ENCODE results near the gene GPR84.
A peak's percentile ranks its signal among the peaks of the same experiment; 100 is the strongest.
"Not testable (repeated sequence)": the region's sequence is repeated elsewhere in the genome, so short reads cannot be mapped to it uniquely, and the experiment has no call there.

The GPR84 gene

GRCh38 chr12:54355104-54355815, 9.0 kb downstream of the GPR84 start:
- 50 to 53% methylated on average over 6 of the region's 6 CpGs for WGBS, 2 experiments
- Histone ChIP-seq H3K9me3 (ENCODE audit: control insufficient read depth, low read length) (no peaks in the 10 kb centered on the region), H3K36me3 (ENCODE audit: control insufficient read depth, insufficient read depth, low read length) (no peaks in the 10 kb centered on the region), H3K4me1 (ENCODE audit: control insufficient read depth, insufficient read depth, low read length) (peaks cover 87% of the 10 kb centered on the region), H3K27ac (ENCODE audit: insufficient read depth, low read depth, low read length, poor library complexity, severe bottlenecking) (peak overlapping the region; percentile 92), H3K27me3 (ENCODE audit: control insufficient read depth, insufficient read depth, low read length, poor library complexity, severe bottlenecking) (no peaks in the 10 kb centered on the region), H3K4me3 (ENCODE audit: insufficient read depth, low read depth, low read length) (peak overlapping the region; percentile 2)

DNA sequence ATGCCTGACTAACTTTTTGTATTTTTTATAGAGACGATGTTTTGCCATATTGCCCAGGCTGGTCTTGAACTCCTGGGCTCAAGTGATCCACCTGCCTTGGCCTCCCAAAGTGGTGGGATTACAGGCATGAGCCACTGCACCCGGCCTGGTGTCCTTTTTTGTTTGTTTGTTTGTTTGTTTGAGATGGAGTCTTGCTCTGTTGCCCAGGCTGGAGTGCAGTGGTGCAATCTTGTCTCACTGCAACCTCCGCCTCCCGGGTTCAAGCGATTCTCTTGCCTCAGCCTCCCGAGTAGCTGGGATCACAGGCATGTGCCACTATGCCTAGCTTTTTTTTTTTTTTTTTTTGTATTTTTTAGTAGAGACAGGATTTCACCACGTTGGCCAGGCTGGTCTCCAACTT, 10.0 kb downstream of the GPR84 start:
- H3K27me3 ChIP-seq (ENCODE audit: control insufficient read depth, insufficient read depth, low read length, poor library complexity, severe bottlenecking); H3K27ac ChIP-seq (ENCODE audit: insufficient read depth, low read depth, low read length, poor library complexity, severe bottlenecking); H3K36me3 ChIP-seq (ENCODE audit: control insufficient read depth, insufficient read depth, low read length); H3K9me3 ChIP-seq (ENCODE audit: control insufficient read depth, low read length); H3K4me3 ChIP-seq (ENCODE audit: insufficient read depth, low read depth, low read length): not testable (repeated sequence)
- 81 to 86% methylated on average over 7 of the region's 7 CpGs for WGBS, 2 experiments
- H3K4me1 ChIP-seq (ENCODE audit: control insufficient read depth, insufficient read depth, low read length): peaks cover 88% of the 10 kb centered on the region

GRCh38 chr12:54352891-54353874, 11.1 kb downstream of the GPR84 start:
- Histone ChIP-seq H3K4me3 (ENCODE audit: insufficient read depth, low read depth, low read length) (peak overlapping the region; percentile 25), H3K27me3 (ENCODE audit: control insufficient read depth, insufficient read depth, low read length, poor library complexity, severe bottlenecking) (no peaks in the 10 kb centered on the region), H3K36me3 (ENCODE audit: control insufficient read depth, insufficient read depth, low read length) (peaks cover 4% of the 10 kb centered on the region), H3K27ac (ENCODE audit: insufficient read depth, low read depth, low read length, poor library complexity, severe bottlenecking) (peak overlapping the region; percentile 92), H3K4me1 (ENCODE audit: control insufficient read depth, insufficient read depth, low read length) (peaks cover 94% of the 10 kb centered on the region), H3K9me3 (ENCODE audit: control insufficient read depth, low read length) (no peaks in the 10 kb centered on the region)
- WGBS, 2 experiments: 14 to 23% methylated on average over 1 of the region's 1 CpG

DNA sequence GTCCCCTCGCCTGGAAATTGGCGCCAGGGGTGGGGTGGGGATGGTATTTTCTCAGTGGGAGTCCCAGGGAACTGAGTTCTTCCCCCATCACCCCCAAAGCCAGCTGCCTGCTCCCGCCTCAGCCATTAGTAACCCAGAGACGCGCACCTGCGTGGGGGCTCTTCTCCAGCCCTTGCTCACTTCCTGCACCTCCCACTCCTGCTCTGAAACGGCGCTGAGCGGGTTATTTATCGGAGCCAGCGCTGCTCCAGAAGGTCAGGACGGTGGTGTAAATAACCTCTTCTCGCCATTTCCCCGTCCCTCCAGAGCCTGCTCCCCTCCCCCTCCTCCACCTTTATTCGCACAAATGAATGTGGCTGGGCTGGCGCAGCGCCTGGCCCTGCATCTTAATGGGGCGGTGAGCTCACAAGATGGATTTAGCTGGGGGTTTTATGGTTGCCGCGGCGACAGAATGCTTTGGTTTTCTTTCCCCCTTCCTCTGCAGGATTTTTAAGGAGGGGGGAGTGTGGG, 12.2 kb downstream of the GPR84 start:
- H3K9me3 ChIP-seq (ENCODE audit: control insufficient read depth, low read length): no peaks in the 10 kb centered on the region
- no peaks in the 10 kb centered on the region for H3K27me3 ChIP-seq (ENCODE audit: control insufficient read depth, insufficient read depth, low read length, poor library complexity, severe bottlenecking)
- H3K4me3 ChIP-seq (ENCODE audit: insufficient read depth, low read depth, low read length): peak overlapping the region; percentile 25
- H3K36me3 ChIP-seq (ENCODE audit: control insufficient read depth, insufficient read depth, low read length): peaks cover 9% of the 10 kb centered on the region
- H3K27ac ChIP-seq (ENCODE audit: insufficient read depth, low read depth, low read length, poor library complexity, severe bottlenecking): peak overlapping the region; percentile 92
- H3K4me1 ChIP-seq (ENCODE audit: control insufficient read depth, insufficient read depth, low read length): peaks cover 83% of the 10 kb centered on the region
- 1 to 2% methylated on average over 19 to 21 of the region's 21 CpGs for WGBS, 2 experiments

- H3K27me3 ChIP-seq (ENCODE audit: control insufficient read depth, insufficient read depth, low read length, poor library complexity, severe bottlenecking): no peaks in the 10 kb centered on the region
- H3K4me3 ChIP-seq (ENCODE audit: insufficient read depth, low read depth, low read length): no peak overlapping the region
- no peaks in the 10 kb centered on the region for H3K9me3 ChIP-seq (ENCODE audit: control insufficient read depth, low read length)
- peaks cover 9% of the 10 kb centered on the region for H3K36me3 ChIP-seq (ENCODE audit: control insufficient read depth, insufficient read depth, low read length)
- peak overlapping the region; percentile 92 for H3K27ac ChIP-seq (ENCODE audit: insufficient read depth, low read depth, low read length, poor library complexity, severe bottlenecking)
- WGBS, 2 experiments: 43 to 45% methylated on average over 4 of the region's 4 CpGs
- peaks cover 75% of the 10 kb centered on the region for H3K4me1 ChIP-seq (ENCODE audit: control insufficient read depth, insufficient read depth, low read length)
Observed at GRCh38 chr12:54351341-54351740, 12.9 kb downstream of the GPR84 start.

DNA sequence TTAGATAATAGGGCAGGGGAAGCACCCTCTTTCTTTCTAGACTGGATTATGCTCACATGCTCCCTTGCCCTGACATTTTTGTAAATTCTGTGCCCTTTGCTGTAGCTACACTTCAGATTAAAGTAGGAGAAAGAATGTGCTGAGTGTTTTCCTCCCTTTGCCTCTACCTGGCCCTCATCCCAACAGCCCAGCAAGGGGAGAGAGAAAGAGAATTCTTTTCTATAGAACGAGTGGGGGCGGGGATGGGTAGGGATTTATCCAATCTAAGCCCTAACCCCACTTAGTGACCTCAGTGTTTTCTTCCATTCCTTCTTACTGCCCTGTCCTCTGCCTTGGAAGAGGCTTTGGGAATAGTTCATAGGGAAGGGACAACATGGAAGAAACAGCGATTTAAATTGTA, 13.5 kb downstream of the GPR84 start:
- Histone ChIP-seq H3K27ac (ENCODE audit: insufficient read depth, low read depth, low read length, poor library complexity, severe bottlenecking) (peak overlapping the region; percentile 91), H3K4me3 (ENCODE audit: insufficient read depth, low read depth, low read length) (no peak overlapping the region), H3K36me3 (ENCODE audit: control insufficient read depth, insufficient read depth, low read length) (peaks cover 9% of the 10 kb centered on the region), H3K27me3 (ENCODE audit: control insufficient read depth, insufficient read depth, low read length, poor library complexity, severe bottlenecking) (no peaks in the 10 kb centered on the region), H3K4me1 (ENCODE audit: control insufficient read depth, insufficient read depth, low read length) (peaks cover 69% of the 10 kb centered on the region), H3K9me3 (ENCODE audit: control insufficient read depth, low read length) (no peaks in the 10 kb centered on the region)
- WGBS, 2 experiments: 19 to 33% methylated on average over 3 of the region's 3 CpGs

DNA sequence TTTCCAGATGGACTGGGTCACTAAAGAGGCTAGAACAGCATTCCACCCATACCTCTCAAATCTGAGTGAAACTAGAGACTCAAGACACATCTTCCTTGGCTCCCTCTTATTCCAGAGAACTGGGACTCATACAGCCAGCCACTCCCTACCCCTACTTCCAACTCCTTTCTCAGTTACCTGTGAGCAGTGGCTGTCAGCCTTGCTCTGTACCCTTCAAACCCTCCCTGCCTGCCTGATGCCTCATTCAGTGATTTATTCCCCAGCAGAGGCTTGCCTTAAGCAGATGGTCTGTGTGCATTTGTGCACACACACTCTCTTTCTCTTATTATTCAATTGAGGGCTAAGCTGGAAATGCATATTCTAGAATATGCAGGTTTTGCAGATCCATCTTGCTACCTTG, 14.6 kb downstream of the GPR84 start:
- no peaks in the 10 kb centered on the region for H3K27me3 ChIP-seq (ENCODE audit: control insufficient read depth, insufficient read depth, low read length, poor library complexity, severe bottlenecking)
- H3K4me1 ChIP-seq (ENCODE audit: control insufficient read depth, insufficient read depth, low read length): peaks cover 59% of the 10 kb centered on the region
- H3K36me3 ChIP-seq (ENCODE audit: control insufficient read depth, insufficient read depth, low read length): peaks cover 9% of the 10 kb centered on the region
- peak overlapping the region; percentile 9 for H3K4me3 ChIP-seq (ENCODE audit: insufficient read depth, low read depth, low read length)
- no peaks in the 10 kb centered on the region for H3K9me3 ChIP-seq (ENCODE audit: control insufficient read depth, low read length)
- peak overlapping the region; percentile 57 for H3K27ac ChIP-seq (ENCODE audit: insufficient read depth, low read depth, low read length, poor library complexity, severe bottlenecking)

GRCh38 chr12:54349036-54349435, 15.2 kb downstream of the GPR84 start:
- Histone ChIP-seq H3K4me1 (ENCODE audit: control insufficient read depth, insufficient read depth, low read length) (peaks cover 53% of the 10 kb centered on the region), H3K27ac (ENCODE audit: insufficient read depth, low read depth, low read length, poor library complexity, severe bottlenecking) (peak overlapping the region; percentile 39), H3K9me3 (ENCODE audit: control insufficient read depth, low read length) (no peaks in the 10 kb centered on the region), H3K4me3 (ENCODE audit: insufficient read depth, low read depth, low read length) (no peak overlapping the region), H3K36me3 (ENCODE audit: control insufficient read depth, insufficient read depth, low read length) (peaks cover 11% of the 10 kb centered on the region), H3K27me3 (ENCODE audit: control insufficient read depth, insufficient read depth, low read length, poor library complexity, severe bottlenecking) (no peaks in the 10 kb centered on the region)
- 75% methylated on average over 4 of the region's 4 CpGs for WGBS, 2 experiments

- Histone ChIP-seq H3K27ac (ENCODE audit: insufficient read depth, low read depth, low read length, poor library complexity, severe bottlenecking) (peak overlapping the region; percentile 84), H3K36me3 (ENCODE audit: control insufficient read depth, insufficient read depth, low read length) (peaks cover 15% of the 10 kb centered on the region), H3K9me3 (ENCODE audit: control insufficient read depth, low read length) (no peaks in the 10 kb centered on the region), H3K4me3 (ENCODE audit: insufficient read depth, low read depth, low read length) (no peak overlapping the region), H3K27me3 (ENCODE audit: control insufficient read depth, insufficient read depth, low read length, poor library complexity, severe bottlenecking) (no peaks in the 10 kb centered on the region), H3K4me1 (ENCODE audit: control insufficient read depth, insufficient read depth, low read length) (peaks cover 56% of the 10 kb centered on the region)
- WGBS, 2 experiments: 48 to 68% methylated on average over 9 of the region's 9 CpGs
Observed at GRCh38 chr12:54341378-54342300, 22.6 kb downstream of the GPR84 start.
